GM21423 (cell line): ENCODE data around the gene CCDC59.

Experiments
- ATAC-seq: cut with Tn5 transposase; IDR thresholded peaks from one replicate; pipeline ENCODE4 v1.9.1; 2021; ENCODE audit warnings: mild to moderate bottlenecking, moderate library complexity; ENCODE audit not compliant: unreplicated experiment

The CCDC59 gene

DNA sequence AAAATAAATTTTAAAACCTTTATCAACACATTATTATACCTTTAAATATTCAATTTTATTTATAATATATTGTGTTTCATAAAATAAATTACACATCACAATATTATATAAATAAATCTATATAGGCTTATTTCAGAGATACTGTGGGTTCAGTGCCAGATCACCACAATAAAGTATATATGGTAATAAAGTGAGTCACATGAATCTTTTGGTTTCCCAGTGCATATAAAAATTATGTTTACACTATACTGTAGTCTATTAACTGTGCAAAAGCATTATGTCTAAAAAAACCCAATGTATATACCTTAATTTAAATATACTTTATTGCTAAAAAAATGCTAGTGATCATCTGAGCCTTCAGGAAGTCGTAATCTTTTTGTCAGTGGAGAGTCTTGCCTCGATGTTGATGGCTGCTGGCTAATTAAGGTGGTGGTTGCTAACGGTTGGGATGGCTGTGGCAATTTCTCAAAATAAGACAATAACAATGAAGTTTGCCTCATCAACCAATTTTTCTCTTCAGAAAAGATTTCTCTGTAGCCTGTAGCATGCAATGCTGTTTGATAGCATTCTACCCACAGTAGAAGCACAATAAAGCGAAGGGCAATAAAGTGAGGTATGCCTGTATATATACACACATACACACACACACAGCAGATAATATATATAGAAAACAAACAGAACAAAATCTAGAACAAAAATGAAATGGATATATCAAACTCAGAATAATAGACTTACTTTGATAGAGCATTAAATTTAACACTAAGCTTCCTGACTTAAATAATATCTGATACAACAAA is 32.4 kb downstream of the CCDC59 start:
- ATAC-seq, result no peak

DNA sequence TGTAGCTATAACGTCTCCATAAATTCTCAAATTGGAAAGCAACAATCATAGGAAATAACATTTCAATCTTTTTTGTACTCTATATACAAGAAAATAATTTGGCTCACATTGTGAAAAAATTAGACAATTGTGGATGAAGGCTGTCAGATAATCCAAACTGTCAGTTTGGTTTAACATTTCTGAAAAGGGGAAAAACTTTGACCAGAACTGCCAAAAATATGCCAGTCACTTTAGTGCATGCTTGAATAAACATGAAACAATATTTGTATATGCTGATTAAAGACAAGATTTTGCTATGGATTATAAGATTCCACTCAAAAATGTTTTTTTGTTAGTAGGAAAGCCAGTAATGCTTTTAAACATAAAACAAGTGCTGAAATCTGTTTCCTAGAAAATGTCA is 38.9 kb downstream of the CCDC59 start:
- no peak for ATAC-seq

- ATAC-seq, result no peak
These were observed 43.7 kb downstream of the CCDC59 start for GRCh38 chr12:82314406-82314892.
